ENCODE results near the gene DDA1. TPM values are rescaled to one million over a fixed set of nuclear protein-coding genes. Genes with fewer than 3 reads are reported as not detected.
A peak's percentile ranks its signal among the peaks of the same experiment; 100 is the strongest.

Gene DDA1
- total RNA-seq, 1 experiment from 2014 or later: 14.0 TPM

DNA sequence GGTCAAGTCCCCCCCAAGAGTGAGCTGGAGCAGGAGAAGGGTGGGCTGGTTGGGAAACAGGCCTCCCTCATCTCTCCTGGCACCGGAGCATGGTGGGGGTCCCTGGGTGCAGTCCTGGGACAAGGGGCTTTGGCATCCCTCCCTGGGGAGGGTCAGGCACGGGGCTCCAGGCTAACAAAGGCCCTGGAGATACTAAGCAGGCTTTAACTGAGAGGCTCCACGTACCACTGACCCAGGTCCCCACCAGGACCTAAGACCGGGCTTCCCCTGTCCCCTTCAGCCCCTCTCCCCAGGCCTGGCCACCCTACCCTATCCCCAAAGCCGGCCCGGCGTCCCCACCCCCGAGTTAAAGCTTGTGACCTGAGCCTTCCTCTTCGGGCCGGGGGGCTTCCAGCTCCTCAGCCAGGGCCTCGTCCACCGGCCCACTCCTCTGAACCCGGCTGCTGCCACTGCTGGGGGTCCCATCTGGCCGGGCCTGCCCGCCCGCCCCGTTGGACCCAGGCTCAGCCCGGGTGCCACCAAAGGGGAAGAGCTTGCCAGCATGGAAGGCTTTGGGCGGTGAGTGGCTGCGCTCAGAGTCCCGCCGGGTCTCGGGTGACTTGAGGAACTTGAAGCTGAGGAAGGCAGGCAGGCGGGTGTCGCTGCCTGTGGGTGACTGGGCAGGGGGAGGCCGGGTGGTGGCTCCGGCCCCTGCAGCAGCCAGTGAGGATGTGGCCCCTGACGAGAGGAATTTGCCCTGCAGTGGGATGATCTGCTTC is 15.2 kb downstream of the DDA1 start:
- in situ Hi-C loops (cut with HindIII; ENCODE audit: low pct_unique_long_range_greater_than_20kb, low sequenced_read_pairs): no loop called here
- DNase-seq (ENCODE audit: low read depth, low spot score): no peak

DNA sequence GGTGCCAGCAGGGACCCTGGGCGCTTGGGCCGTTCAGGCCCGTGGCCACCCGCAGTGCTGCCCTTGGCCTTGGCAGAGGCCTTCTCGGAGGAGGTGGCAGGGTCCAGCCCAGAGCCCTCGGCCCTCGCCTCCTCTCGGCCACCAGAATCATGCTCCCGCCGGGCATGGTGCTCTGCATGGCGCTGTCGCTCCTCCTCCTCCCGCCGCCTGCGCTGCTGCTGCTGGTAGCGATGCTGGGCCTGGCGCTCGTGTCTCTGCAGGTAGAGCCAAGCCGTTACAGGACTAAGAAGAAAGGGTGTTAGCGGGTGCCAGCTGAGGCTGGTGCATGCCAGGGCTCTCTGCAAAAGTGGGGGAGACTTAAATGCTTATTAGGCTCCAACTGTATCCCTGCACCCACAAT is 15.8 kb downstream of the DDA1 start:
- DNase-seq (ENCODE audit: low read depth, low spot score): no peak
- in situ Hi-C loops (cut with HindIII; ENCODE audit: low pct_unique_long_range_greater_than_20kb, low sequenced_read_pairs): no loop called here

DNA sequence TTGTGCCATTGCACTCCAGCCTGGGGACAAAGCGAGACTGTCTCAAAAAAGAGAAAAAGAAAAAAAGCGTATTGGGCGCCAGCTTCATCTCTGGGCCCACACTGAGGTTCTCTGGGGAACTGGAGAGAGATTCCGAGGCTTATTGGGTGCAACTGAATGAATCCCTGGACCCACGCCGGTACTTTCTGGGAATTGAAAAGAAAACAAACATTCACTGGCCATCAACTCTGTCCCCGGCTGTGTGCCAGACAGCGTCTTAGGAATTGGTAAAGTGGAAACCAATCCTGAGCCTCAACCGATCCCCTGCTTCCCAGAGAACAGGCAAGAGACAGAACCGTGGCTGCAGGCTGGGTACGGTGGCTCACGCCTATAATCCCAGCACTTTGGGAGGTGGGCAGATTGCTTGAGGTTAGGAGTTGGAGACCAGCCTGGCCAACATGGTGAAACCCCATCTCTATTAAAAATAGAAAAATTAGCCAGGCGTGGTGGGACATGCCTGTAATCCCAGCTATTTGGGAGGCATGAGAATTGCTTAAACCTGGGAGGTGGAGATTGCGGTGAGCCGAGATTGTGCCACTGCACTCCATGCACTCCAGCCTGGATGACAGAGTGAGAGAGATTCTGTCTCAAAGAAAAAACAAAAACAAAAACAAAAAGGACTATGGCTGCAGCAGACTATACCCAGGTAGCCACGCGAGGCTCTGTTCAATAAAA is 16.7 kb downstream of the DDA1 start:
- no peak for DNase-seq (ENCODE audit: low read depth, low spot score)
- in situ Hi-C loops (cut with HindIII; ENCODE audit: low pct_unique_long_range_greater_than_20kb, low sequenced_read_pairs): no loop called here

DNA sequence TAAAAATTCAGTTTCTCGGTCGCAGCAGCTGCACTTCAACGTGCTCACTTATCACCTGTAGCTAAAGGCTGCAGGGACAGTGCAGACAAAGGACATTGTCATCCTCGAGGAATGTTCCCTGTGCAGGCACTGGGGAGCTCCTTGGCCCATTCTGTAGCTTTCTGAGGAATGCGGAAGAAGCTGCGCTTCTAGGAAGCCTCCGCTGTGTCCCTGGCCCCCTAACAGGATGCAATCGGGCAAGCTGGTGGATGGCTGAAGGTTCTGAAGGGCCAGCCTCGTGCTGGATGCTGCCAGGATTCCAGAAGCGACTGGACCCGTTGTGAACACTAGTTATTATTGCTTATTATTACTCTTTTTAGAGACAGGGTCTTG is 17.2 kb downstream of the DDA1 start:
- in situ Hi-C loops (cut with HindIII; ENCODE audit: low pct_unique_long_range_greater_than_20kb, low sequenced_read_pairs): no loop called here
- no peak for DNase-seq (ENCODE audit: low read depth, low spot score)

DNA sequence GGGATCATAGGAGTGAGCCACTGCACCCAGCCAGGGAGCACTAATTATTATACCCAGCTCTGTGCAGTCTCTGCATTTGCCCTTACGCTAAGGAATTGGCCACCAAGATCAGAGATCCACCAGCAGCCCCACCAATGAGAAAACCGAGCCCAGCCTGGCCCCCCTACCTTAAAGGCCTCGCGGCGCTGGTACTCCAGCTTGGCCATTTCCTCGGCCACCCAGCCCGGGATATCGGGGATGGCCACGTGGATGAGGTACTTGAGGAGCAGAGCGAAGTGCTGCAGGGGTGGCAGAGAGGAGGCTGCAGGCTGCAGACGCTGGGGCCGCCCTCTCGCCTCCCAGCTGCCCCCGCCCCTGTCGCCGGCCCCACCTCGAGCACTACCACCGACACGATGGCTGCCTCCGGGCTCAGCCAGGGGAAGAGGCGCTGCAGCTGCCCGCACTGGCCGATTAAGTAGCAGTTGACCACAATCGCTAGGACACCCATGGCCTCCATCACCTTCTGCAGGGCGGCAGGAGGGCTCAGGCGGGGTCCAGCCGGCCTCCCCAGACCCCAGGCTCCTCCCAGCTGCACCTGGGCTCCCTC is 17.8 kb downstream of the DDA1 start:
- in situ Hi-C loops (cut with HindIII; ENCODE audit: low pct_unique_long_range_greater_than_20kb, low sequenced_read_pairs): no loop called here
- DNase-seq (ENCODE audit: low read depth, low spot score): no peak

DNA sequence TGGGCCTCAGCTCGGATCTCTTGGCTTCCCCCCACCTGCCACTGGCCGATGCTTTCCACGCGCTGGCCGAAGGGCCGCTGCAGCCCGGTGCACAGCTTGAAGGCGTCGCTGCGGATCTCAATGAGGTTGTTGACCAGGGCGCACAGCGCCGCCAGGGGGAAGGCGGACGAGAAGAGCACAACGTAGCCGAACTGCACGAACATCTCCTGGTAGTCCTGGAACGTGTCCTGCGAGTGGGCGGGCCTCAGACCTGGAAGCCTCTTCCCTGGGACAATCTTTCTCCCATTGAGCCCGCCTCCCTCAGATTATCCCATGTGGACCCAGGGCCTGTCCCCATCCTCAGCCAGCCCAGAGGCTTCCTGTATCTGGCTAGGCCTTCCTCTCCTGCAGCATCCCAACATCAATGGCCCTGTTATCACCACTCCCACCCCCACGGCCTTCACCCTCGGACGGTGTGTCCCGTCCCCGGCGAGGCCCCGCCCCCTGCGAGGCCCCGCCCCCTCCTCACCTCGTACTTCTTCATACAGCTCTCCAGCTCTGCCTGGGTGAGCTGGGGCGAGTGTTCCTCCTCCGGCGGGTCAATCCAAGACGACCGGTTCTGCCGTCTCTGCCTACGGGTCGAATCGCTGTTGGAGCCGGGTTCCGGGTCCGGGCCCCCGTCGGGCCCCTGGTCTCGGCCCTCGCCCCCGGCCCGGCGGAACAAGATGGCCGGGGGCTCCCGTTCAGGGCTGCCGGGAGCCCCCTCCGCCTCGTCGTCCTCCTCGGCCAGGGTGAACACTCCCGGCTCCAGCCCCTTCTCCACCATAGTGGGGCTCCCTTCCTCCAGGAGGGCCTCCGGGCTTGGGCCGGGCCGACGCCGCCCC is 18.5 kb downstream of the DDA1 start:
- in situ Hi-C loops (cut with HindIII; ENCODE audit: low pct_unique_long_range_greater_than_20kb, low sequenced_read_pairs): no loop called here
- peak; percentile 84 for DNase-seq (ENCODE audit: low read depth, low spot score)

DNA sequence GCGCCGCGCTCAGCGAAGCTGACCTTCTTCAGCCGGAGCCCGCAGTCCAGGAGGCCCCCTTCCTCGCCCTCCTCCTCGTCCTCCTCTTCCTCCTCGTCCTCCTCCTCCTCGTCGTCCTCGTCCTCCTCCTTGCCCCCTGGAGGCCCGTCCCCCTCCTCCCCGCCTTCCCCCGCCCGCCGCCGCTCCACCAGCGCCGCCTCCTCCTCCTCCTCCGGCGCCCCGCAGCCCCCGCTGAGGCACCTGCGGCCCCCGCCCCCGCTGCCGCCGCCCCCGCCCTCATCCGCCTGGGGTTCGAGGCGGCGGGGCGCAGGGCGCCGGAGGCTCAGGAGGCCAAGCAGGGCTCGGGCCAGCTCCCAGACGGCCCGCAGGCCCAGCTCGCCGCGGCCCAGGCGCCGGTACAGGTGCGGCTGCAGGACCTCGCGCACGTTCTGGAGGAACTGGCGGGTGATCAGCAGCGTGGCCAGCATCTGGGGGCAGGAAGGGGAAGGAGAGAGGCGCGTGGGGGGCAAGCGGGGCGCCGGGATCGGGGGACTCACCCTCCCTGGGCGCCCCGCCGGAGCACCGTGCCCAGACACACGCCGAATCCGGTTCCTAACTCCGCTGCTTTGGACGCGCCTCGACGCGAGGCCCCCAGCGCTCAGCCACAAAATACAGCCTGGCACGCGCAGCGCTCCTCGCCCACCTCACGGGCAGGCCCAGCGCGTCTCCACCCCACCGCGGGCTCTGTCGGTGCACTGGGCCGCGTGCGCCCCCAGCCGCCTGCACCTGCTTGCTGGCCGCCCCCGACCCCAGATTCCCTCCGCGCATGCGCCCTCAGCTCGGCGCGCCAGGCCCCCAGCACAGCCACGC is 19.4 kb downstream of the DDA1 start:
- in situ Hi-C loops (cut with HindIII; ENCODE audit: low pct_unique_long_range_greater_than_20kb, low sequenced_read_pairs): no loop called here
- DNase-seq (ENCODE audit: low read depth, low spot score): no peak

DNA sequence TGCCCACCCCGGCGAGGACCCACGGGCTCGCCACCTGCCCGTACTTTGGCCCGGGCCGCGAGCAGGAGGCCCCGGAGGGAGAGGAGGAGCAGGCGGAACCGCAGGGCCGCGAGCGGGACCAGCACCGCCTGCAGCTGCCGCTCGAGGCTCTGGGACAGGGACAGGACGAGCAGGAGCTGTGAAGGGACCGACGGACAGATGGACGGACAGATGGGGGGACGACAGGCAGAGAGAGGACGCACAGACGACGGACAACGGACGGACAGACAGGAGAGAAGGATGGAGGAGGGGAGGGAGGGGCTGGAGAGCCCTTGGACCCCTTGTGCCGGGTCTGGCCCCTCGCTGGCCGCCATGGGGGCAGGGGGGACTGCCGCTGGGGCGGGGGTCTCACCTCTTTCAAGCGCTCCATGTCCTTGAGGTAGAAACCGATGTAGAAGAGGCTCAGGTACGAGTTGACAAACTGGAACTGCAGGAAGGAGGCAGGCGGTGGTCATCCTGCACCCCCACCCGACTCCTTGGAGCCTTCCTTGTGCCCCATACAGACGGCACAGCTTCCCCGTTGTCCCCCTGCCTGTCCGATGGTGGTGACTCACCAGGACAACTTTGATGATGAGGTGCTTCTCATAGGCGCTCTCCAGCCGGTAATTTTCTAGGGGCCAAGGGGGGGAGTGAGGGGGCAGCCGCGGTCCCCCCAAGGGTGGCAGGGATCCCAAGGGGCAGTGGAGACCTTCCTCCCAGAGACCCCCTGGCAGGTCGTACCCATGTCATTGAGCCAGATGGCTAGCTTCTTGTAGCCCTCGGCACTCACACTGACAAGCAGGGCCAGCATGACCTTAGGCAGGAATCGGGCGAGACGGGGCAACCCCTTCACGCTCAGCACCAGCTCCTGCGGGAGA is 20.3 kb downstream of the DDA1 start:
- DNase-seq (ENCODE audit: low read depth, low spot score): no peak
- in situ Hi-C loops (cut with HindIII; ENCODE audit: low pct_unique_long_range_greater_than_20kb, low sequenced_read_pairs): no loop called here

DNA sequence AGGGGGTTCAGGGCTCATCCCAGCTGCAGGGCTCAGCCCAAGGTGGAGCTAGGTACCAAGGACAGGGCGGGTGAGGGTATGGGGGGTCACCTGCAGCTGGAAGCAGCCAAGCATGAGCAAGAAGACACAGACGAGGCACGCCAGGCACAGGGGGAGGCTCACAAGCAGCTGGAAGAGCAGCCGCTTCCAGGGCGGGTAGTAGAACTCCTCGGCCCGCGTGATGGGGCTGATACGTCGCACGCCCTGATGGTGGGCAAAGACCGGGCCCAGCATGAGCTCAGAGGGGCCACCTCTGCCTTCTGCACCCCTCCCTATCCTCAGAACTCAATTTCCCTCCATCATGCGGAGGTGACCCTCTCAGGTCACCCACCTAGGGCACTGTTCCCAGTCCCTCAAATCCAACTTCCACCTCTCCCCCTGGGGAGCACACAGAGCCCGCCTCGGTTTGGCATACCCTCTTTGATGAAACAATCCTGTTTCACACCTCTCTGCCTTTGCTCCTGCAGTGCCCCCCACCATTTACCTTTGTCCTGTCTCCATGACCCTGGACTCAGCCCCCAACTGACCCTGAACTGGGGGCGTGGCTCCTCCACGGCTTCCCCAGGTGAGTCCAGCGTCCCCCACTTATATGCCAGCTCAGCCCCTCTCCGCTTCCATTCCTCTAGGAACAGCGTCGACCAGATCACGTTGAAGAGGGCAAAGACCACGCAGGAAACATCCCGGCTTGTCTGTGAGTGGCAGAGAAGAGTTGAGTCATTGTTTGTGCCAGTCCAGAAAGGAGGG is 21.1 kb downstream of the DDA1 start:
- no peak for DNase-seq (ENCODE audit: low read depth, low spot score)

DNA sequence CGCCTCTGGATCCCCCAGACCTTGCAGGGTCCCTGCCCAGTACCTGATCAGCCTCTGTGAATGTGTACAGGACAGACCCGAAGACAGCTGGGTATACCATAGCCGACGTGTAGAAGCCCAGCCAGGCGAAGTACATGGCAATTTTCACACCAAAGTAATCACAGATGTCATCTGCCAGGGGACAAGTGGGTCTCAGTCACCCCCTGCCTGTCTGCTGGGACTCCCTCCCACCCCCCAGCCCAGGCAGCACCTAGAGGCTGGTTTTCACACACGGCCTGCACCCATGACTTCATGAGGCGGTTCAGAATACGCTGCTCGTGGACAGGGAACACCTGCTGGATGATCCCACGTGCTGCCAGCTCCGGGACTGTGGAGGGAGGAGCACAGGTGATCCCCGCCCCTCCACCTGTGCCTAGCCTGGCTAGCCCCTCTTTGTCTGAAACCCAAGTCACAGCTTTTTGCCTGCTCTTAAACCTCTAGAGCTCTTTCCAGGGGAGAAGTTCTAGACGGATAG is 21.7 kb downstream of the DDA1 start:
- in situ Hi-C loops (cut with HindIII; ENCODE audit: low pct_unique_long_range_greater_than_20kb, low sequenced_read_pairs): no loop called here

More for the DNA sequence above, 21.1 kb downstream of the DDA1 start:
- in situ Hi-C loops (cut with HindIII; ENCODE audit: low pct_unique_long_range_greater_than_20kb, low sequenced_read_pairs): no loop called here

DNA sequence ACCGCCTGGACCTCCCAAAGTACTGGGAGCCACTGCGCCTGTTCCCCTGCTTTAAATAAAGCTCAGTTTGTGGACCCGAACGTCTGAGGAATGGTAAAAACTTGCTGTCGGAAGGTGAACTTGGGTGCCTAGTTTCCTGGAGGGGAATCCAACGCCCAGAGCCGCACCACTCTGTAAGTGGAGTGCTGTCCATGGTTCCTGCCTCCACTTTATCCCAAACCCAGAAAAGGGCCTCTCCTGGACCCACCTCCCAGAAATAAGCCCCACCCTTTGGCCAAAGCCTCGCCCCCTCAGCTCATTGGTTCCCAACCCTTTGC is 23.0 kb downstream of the DDA1 start:
- no peak for DNase-seq (ENCODE audit: low read depth, low spot score)
- in situ Hi-C loops (cut with HindIII; ENCODE audit: low pct_unique_long_range_greater_than_20kb, low sequenced_read_pairs): no loop called here

More for the DNA sequence above, 21.7 kb downstream of the DDA1 start:
- no peak for DNase-seq (ENCODE audit: low read depth, low spot score)

DNA sequence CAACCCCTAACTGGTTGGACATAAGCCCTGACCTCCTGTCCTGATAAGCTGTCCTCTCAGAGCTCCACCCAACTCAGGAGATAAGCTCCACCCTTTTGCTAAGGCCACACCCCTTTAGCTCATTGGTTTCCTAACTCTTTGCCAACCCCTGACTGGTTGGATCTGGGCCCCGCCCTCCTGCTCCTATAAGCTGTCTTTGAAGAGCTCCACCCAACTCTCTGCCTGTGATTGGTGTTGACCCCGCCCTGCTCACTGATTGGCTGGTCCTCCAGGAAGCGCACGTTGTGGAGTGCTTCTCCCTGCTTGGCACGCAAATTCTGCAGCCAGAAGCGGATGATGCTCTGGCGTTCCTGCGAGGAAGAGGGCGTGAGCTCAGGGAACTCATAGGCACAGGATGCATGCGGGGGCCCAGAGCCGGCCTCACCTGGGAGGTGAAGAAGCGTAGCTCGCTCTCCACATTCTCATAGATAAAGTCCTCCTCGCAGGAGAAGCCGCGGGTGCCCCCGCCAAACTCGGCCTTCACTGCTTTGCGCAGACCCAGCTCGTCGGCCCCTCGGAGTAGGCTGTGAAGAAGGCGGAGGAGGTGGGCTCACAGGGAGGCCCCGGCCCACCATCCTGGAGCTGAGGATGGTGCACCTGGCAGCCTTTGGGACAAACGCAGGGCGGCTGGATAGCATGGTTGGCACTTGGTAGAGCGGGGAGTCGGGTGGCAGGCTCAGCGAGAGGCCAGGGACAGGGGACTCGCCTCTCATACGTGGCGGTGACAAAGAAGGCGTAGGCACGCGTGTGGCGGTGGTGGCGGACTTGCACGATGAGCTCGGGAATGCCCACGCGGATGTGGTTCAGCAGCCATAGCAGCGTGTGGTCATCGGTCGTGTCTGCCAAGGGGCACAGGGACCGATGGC is 23.6 kb downstream of the DDA1 start:
- peak; percentile 72 for DNase-seq (ENCODE audit: low read depth, low spot score)
- in situ Hi-C loops (cut with HindIII; ENCODE audit: low pct_unique_long_range_greater_than_20kb, low sequenced_read_pairs): no loop called here

DNA sequence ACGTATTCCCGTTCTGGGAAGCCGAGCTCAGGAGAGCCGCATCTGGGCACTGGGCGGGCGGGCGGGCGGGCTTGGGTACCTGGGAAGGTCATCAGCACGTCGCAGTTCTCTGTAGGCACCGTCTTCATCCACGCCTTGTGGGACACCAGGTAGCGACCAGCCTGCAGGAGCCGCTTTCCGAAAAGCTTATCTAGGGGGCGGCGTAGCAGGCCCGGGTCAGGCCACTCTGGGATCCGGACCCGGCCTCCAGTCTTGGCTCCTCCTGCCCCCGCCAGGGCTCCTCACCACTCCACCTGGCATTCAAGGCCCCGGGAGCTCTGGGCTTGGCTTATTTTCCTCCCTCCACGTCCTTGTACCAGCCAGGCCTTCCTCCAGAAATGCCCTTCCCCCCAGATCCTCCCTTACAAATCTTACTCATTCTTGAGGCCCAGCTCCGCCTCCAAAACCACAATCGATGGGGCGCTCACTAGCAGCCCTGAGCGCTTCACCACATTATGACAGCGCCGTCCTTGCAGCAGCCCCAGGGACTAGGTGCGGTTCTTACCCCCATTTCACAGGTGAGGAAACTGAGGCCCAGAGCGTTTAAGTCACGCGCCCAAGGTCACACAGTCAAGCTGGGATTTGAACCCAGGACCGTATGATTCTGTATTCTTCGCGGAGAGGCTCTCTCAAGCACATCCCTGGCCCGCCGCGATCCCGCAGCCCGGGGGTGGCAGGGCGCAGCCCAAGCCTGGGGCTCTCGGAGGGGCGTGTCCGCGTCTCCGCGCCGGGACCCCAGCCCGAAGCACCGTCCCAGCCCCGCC is 24.4 kb downstream of the DDA1 start:
- in situ Hi-C loops (cut with HindIII; ENCODE audit: low pct_unique_long_range_greater_than_20kb, low sequenced_read_pairs): no loop called here

More for the DNA sequence above, 24.4 kb downstream of the DDA1 start:
- DNase-seq (ENCODE audit: low read depth, low spot score): no peak
